Uterus (tissue), 2 donors: ENCODE data around the gene RUSF1.

ENCODE experiments used
- POLR2A ChIP-seq, 2 donors: fragments of 450-650 bp; IDR thresholded peaks; one replicate each; pipeline ENCODE4 v1.6.1; 2016; ENCODE audit warnings: antibody characterized with exemption in 2 of 2, mild to moderate bottlenecking in 1 of 2, moderate library complexity in 1 of 2
- TF ChIP-seq, protein P1 (sequence below), 4 experiments: fragments of 200-600 bp in 2 of 4; fragments of 450-650 bp in 2 of 4; sonication (generic) in 2 of 4; IDR thresholded peaks; one replicate each; pipeline ENCODE4 v1.5.1; 2016 to 2019; ENCODE audit warnings: antibody characterized with exemption in 4 of 4, mild to moderate bottlenecking in 2 of 4, moderate library complexity in 1 of 4

DNA sequence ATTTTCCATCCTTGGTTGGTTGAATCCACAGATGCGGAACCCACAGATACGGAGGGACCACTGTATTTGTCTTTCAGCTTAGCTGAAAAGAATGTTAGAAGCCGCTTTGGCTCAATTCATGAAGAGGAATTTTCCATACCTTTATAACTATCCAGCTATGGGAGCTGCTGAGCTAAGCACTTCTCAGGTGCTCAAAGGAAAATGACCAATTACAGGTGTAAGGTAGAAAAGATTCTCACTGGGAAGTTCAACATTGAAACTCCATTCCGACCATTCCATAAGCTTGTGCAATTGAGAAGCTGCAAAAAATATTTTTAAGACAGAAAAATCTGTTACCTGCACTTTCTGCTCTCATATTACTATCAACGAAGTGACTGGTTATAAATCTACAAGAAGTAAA is 22.2 kb upstream of the RUSF1 start:
- TF ChIP-seq, protein P1, sequence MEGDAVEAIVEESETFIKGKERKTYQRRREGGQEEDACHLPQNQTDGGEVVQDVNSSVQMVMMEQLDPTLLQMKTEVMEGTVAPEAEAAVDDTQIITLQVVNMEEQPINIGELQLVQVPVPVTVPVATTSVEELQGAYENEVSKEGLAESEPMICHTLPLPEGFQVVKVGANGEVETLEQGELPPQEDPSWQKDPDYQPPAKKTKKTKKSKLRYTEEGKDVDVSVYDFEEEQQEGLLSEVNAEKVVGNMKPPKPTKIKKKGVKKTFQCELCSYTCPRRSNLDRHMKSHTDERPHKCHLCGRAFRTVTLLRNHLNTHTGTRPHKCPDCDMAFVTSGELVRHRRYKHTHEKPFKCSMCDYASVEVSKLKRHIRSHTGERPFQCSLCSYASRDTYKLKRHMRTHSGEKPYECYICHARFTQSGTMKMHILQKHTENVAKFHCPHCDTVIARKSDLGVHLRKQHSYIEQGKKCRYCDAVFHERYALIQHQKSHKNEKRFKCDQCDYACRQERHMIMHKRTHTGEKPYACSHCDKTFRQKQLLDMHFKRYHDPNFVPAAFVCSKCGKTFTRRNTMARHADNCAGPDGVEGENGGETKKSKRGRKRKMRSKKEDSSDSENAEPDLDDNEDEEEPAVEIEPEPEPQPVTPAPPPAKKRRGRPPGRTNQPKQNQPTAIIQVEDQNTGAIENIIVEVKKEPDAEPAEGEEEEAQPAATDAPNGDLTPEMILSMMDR (IDR thresholded peaks at IDR 0.05) = no peak
- no peak for TF ChIP-seq POLR2A (IDR thresholded peaks at IDR 0.05)
